Measurements from ENCODE around the gene KCNIP1.
"Not testable (repeated sequence)": the region's sequence is repeated elsewhere in the genome, so short reads cannot be mapped to it uniquely, and the experiment has no call there.

Gene KCNIP1

GRCh38 chr5:170755679-170756456 lies 252.0 kb downstream of the KCNIP1 start:
- no peak for DNase-seq

- no peak for DNase-seq
Observed at GRCh38 chr5:170756691-170757090, 252.9 kb downstream of the KCNIP1 start.

- no peak for DNase-seq
Observed at GRCh38 chr5:170757182-170757601, 253.4 kb downstream of the KCNIP1 start.

GRCh38 chr5:170757669-170758068 lies 253.8 kb downstream of the KCNIP1 start:
- no peak for DNase-seq

GRCh38 chr5:170758481-170758880 lies 254.7 kb downstream of the KCNIP1 start:
- no peak for DNase-seq

- no peak for DNase-seq
Observed at GRCh38 chr5:170760113-170760512, 256.3 kb downstream of the KCNIP1 start.

GRCh38 chr5:170761048-170761707 lies 257.4 kb downstream of the KCNIP1 start:
- DNase-seq, result no peak

- DNase-seq, result no peak
Observed at GRCh38 chr5:170761708-170762066, 257.9 kb downstream of the KCNIP1 start.

GRCh38 chr5:170762298-170762697 lies 258.5 kb downstream of the KCNIP1 start:
- not testable (repeated sequence) for DNase-seq

- DNase-seq, result not testable (repeated sequence)
Observed at GRCh38 chr5:170765868-170766267, 262.0 kb downstream of the KCNIP1 start.

- DNase-seq, result no peak
Observed at GRCh38 chr5:170769246-170769645, 265.4 kb downstream of the KCNIP1 start.

GRCh38 chr5:170769898-170770416 lies 266.1 kb downstream of the KCNIP1 start:
- no peak for DNase-seq

GRCh38 chr5:170771496-170771895 lies 267.7 kb downstream of the KCNIP1 start:
- no peak for DNase-seq

- DNase-seq, result no peak
Observed at GRCh38 chr5:170773024-170773985, 269.5 kb downstream of the KCNIP1 start.

- DNase-seq, result no peak
Observed at GRCh38 chr5:170774831-170775230, 271.0 kb downstream of the KCNIP1 start.

- no peak for DNase-seq
Observed at GRCh38 chr5:170781946-170782345, 278.1 kb downstream of the KCNIP1 start.

GRCh38 chr5:170782438-170782837 lies 278.6 kb downstream of the KCNIP1 start:
- DNase-seq, result no peak

- no peak for DNase-seq
Observed at GRCh38 chr5:170783498-170784247, 279.9 kb downstream of the KCNIP1 start, which contains the start of gene GABRP. TSS of gene GABRP (plus strand) at chr5:170783725. CDS start at chr5:170788616, 4,891 bp downstream.

- no peak for DNase-seq
Observed at GRCh38 chr5:170785416-170785815, 281.6 kb downstream of the KCNIP1 start.
